SIG-M5 treated with dmso at 0.1 percent for 504 hours (cell line): ENCODE results near the gene HELZ.
"Not testable (repeated sequence)": the region's sequence is repeated elsewhere in the genome, so short reads cannot be mapped to it uniquely, and the experiment has no call there.

Experiments
- DNase-seq: peaks from one replicate; lab custom pipeline; 2025; ENCODE audit not compliant: unreplicated experiment; lab: John Stamatoyannopoulos, UW

The HELZ gene

DNA sequence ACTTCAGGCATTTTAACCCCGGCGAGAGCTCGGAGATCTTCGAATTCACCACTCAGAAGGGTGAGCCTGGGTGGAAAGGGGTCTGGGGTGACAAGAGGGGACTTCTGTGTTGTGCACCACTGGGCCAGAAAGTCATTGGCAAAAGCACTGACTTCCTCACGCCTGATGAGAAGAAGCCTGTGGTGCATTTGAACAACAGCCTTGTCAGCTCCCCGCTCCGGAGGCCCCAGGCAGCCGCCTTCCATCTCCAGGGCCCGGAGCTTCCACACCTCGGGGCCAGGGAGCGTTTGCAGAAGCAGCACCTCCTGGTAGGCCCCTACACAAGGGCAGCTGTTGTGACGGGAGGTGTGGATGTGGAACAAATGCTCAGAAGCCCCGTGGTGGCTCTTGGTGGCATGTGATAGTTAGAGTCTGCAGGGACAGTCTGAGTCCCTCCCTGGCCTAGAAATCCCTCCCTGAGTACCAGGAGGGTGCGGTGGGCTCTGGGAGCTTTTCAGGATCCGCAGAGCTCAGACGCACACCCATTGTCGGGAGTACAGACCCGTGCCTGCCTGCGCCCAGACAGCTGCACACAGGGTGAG lies 190.9 kb downstream of the HELZ start:
- DNase-seq: no peak

DNA sequence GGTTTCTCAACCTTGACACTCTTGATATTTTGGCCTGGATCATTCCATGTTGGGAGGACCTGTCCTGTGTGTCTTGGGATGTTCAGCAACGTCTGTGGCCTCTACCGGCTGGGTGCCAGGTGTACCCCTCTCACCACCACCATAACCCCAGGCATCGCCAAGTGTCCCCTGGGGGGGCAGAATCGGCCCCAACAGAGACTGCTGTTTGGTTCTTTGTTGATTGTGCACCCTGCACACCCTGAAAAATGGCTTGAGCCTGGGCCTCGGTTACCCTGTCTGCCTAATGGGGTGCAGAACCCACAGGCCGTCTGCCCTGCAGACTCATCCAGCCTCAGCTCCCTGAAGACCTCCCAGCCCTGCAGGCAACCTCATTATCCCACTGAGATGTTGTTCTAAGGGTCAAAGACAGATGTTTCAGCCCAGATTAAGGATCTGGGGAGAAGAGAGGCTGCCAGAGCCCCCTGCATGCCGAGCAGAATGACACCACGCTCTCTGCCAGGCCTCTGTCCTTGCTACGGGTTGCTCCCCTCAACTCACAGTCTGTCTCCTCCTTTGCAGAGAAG lies 191.5 kb downstream of the HELZ start:
- no peak for DNase-seq

DNA sequence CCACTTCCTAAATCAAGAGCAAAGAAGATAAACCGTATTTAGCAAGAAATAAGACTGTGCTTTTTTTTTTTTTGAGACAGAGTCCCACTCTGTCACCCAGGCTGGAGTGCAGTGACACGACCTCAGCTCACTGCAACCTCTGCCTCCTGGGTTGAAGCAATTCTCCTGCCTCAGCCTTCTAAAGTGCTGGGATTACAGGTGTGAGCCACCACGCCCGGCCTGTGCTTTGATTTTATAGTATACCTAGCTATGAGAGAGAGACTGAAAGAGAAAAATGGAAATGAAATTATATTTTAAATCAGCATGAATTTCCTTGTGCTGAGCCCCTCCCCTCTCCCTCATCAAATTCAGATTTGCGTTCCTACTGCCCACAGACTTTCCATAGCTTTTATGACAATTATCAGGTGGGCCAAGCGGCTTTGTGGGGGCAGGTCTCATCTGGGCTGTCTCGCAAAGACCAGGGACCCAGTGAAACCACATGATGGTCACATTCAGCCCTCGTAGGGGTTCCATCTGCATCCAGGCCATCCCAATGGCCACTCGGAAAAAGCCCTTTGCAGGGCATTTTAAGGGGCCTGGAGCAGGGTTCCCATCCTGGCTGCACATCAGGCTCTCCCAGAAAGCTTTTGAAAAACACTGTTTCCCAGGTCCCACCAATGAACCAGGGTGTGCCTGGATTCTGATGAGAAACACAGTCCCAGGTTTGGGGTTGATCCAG lies 192.1 kb downstream of the HELZ start:
- DNase-seq: no peak

DNA sequence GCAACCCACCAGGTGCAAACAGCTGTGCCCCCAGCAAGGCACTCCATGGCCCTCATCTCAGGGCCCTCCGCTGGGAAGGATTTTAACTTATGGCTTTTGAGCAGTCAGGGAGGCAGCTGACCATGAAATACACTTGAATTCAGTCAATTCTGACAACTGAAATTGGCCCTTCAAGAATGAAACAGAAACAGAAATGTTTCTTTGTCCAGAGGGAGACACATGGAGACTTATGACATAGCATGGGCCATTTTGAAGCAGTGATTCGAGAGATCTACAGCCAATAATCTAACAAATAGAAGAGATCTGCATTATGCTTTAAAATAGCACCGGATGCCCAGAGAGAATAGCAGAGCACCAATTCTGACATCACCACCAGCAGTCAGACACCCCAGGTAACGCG lies 193.2 kb downstream of the HELZ start:
- no peak for DNase-seq

DNA sequence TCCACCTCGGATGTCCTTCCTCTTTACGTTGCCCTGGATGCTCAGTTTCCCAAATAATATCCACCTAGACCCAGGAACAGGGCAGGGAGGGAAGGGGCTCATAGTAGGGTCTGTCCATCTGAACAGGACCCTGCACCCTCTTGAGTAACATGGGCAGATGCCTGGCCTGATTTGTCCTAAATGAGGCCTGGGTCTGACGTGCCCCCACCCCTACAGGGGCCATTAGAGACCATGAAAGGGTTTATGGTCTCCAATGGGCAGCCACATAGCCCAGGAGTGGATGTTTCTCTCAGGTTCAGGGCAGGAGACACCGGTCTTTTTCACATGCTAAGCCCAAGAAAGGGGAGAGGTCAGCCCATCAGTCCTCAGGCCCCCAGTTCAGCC lies 193.8 kb downstream of the HELZ start:
- DNase-seq: no peak

DNA sequence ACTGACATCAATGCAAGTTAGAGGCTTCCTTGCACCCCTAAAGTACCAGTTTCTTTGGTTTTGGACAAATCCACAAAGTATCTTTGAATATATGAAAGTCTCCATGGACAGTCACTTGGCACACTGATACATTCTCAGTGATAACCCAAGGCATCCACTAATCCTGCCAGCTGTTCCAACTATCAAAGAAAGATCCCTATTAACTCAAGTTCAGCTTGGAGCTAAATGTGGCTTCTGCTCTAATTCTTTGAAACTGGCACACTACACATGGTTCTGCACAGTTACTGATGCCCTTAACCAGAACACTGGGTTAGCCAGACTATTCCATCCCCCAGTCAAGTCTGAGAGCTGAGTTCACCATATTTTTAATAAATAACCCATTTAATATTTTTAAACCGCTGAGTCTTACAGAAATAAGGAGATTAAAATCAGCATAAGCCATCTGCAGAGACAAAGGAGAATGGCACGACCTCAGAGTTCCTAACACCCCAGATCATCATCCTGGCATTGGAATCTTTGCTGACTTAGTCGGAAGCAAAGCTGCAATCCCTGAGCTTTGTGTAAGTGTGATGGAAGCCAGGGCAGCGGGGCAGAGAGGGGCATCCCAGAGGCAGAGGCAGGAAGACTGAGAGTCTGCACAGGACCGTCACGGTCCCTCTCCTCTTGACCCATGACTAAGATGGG lies 194.4 kb downstream of the HELZ start:
- DNase-seq: no peak

DNA sequence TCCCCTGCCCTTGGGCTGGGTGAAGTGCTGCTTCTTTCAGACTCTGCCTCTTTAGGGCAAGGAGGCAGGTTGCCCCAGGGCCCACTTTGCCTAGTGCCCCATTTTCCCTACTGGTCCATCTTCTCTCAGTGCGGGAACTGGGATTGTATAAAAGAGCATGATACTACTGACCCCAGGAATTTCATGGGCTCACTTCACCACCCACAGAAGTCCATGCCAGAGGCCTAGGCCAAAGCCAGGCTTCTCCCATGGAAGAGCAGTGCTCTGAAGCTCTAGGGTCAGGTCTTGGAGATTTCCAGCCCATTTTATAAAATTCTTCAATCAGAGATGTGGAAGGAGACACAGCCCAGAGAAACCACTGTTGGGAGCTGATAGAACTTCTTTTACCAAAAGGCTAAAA lies 194.9 kb downstream of the HELZ start:
- no peak for DNase-seq

DNA sequence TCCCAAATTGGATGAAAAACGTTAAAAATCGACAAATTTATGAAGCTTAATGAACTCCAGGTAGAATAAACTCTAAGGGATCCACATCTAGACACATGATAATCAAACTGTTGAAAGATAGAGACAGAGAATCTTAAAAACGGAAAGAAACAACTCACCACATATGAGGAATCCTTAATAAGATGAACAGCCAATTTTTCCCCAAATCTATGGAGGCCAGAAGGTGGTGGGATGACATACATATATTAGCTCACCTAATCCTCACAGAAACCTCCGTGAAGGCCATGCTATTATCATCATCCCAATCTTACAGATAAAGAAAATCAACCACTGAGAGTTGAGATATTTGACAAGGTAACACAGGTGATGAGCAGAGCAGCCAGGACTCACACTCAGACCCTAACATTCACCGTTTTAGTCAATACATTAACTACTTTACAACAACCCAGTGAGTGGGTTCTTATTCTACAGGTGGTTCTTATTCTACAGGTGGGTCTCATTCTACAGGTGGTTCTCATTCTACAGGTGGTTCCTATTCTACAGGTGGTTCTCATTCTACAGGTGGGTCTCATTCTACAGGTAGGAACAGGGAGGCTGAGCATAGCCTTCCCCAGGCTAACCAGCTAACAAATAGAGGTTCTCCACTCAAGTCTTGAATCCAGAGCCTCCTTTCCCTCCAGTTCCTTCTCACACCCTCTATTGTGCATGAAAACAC lies 195.8 kb downstream of the HELZ start:
- DNase-seq: no peak

DNA sequence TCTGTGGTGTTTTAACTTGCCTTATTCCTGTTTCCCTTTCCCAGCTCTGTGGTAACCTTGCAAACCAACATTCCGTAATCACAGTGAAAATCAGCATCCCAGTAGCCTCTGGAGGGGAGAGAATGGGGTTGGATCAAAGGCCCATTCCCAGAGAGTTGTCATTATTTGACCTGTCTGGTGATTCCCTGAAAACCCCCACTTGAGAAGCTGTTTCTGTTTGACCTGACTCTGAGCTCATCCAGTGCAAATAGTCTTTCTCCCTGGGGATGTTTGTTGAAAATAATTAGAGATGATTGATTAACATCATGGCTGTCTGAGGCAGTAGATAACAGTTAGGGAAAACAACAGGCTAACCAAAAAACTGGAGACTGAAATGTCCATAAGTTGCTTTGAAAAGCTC lies 197.6 kb downstream of the HELZ start:
- DNase-seq: no peak

DNA sequence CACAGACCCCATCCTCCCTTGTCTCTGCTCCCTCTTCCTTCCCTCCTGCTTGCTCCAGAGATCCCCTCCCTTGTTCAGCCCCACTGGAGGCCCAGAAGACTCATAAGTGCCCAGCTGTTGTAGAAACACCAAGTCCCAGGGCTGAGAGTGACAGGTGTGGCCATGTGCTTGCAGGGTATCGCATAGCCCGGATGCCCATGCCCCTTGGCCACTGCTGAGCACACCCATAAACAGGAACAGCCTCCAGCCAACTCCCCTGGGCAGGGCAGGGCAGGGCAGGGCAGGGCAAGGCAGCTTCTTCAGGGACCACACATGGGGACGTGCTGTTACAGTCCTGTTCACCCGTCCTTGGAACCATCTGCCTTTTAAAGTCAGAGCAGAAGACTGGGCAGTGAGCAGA lies 198.6 kb downstream of the HELZ start:
- no peak for DNase-seq

DNA sequence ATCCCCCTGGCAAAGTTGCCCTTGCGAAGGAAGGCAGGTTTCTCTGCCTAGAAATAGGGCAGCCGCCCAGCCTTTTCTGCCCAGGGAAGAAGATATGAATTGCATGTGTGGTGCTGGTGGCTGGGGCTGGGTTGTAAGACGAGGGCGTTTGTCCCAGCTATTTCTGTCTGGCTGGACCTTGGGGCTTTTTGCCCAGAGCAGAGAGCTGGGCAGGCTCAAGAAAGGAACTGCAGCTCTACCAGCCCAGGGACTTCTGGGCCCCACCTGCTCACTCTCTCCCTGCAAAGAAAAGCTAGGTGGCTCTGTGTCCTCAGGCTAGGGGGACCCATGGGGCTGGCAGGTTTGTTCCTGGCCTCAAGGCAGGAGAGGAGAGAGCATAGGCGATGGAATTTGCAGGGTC lies 200.1 kb downstream of the HELZ start:
- no peak for DNase-seq

DNA sequence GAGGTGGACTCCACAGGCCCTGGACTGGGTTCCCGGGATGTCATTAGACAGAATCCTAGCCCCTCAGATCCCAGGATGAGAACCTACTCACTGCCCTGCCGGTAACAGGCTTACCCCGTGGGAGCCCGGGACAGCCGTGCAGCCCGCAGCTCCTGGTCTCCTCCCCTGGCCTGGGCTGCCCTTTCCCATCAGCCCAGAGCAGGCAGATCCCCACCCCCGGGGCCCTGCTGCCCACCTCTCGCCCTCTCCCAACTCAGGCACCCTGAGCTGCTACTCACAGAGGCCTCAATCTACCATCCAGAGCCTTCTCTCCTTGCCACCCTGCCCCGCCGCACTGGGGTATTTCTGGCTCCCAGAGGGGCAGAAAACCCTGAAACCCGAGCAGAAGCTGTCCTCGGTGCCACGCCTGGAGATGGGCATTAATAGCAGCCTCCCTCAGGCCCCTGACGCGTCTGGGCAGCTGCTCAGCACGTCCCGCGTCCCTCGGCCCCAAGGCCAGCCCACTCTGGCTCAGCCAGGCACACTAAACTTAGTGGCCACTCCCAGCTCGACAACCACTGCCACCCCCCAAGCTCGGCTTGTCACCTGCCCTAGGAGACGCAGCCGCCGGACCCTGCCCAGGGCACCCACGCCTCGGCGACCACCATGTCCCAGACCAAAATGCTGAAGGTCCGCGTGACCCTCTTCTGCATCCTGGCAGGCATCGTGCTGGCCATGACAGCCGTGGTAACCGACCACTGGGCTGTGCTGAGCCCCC lies 200.8 kb downstream of the HELZ start, which contains the start of gene CACNG1:
CACNG1 (plus strand) TSS at position 539 of the 757 bp plus-strand sequence; CDS start at position 646, 107 bp downstream.
- no peak for DNase-seq

DNA sequence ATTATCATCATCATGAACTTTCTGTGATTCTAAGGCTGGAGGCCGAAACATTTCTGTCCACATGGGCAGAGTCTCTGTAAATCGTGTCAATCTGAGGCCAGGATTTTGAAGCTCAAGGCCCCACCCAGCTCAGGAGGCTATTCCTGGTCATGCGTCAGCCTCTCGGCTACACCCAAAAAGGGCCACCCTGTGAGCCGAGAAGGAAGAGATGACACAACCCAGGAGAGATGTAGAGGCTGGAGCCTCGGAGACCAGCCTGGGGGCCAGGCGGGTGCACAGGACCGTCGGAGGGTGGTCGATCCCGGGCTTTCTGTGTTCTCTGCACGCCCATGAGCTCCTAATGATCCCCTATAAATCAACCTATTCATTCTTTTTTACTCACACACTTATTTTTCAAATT lies 201.7 kb downstream of the HELZ start:
- no peak for DNase-seq

DNA sequence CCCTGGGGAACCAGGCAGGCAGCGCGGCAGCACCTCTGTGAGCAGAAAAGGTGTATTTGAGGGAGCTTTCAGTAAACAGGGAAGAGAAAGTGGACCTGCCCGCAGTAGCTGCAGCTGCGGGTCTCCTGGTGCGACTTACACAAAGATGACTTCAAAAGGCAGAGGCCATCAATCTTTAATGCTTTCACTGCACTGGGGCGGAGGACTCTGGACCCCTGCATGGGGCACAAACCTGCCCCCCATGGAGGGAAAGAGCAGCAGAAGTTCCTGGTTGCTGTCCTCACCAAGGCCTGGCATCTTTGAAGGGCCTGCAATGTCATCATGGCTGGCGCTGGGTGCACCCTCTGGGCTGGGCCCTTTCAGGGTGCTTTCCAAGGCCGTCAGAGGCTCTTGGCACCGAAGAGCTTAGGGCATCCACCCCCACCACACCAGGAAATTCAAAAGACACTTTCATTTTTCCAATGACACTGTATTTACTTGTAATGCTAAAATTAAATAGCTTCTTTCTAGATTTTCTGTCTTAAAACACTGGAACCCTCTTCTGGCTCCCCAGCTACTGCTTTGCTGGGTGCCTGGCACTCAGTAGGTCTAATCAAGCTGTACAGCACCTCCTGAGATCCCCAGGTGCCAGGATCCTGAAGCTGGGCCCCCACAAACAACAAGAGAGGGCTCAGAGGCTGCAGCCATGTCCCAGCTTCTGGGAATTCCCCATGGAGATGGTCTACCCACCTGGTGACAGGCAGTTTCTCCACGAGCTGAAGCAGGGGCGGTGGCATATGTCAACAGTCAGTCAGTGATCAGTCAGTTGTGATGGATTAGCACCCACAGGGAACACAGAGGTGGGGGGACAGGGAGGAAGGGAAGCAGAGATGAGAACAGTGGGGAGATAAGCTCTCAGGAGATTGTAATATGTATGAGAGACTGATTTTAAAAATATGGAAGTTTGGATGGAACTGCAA lies 202.8 kb downstream of the HELZ start:
- no peak for DNase-seq

DNA sequence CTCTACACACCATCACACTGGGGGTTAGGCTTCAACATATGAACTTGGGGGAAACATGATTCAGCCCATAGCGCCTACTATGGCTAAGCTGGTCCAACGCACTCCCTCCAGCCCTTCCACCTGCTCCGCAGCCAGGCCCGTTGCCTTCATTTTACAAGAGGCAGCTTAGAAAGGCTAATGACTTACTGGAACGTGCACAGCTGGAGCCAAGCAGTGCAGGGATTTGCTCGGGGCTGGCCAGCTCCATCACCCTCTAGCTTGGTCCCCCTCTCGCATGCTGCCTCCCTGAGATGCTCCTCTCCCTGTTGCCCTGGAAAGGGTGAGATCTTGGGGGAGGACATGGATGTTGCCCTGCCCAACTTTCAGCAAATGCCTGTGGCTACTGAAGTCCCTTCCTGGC lies 203.5 kb downstream of the HELZ start:
- no peak for DNase-seq

DNA sequence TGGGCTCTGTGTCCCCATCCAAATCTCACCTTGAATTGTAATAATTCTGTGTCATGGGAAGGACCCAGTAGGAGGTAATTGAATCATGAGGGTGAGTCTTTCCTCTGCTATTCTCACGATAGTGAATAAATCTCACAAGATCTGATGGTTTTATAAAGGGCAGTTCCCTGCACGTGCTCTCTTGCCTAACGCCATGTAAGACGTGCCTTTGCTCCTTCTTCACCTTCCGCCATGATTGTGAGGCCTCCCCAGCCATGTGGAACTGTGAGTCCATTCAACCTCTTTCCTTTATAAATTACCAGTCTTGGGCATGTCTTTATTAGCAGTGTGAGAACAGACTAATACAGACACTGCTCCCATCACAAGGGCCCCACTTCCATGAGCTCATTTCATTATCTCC lies 203.9 kb downstream of the HELZ start:
- not testable (repeated sequence) for DNase-seq

DNA sequence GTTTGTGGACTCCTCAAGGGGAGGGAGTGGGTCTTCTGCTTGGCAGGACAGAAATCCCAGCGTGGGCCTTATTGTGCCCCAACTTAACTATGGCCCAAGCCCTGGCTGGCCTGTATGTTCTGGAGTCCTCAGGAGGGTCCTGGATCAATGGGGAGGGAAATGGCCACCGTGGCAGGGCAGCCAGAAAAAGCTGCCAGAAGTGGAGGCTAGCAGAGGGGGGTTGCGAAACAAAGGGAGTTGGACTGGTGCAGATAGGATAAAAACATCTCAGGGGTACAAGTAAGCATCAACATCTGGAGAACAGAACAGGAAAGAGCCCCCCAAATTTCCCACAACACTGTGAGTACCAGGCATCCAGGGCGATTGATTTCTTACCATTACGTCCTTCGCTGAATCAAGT lies 204.3 kb downstream of the HELZ start:
- DNase-seq: no peak

DNA sequence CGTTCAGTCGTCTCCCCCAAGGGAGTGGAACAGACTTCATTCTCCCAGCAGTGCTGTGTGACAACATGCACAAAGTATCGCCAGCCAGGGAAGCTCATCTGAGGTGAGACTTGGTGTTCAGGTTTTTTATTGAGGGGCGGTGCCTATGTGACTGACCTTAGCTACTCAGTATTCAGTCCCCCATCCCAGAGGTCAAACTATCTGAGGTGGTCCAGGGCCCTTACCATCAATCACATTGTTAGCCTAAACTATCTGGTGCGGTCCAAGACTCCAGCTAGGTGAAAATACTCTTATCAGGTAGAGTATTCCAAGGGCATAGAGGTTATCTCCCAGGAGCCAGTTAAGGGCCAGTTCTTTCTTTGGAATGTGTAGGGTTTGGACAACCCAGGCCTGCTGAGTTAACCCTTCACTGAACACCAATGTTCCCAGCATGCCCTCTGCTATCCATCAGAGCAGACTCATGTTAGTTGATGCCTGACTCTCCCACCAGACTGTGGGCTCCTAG lies 206.1 kb downstream of the HELZ start:
- no peak for DNase-seq
